ENCODE measurements around the gene ABTB1.

DNA sequence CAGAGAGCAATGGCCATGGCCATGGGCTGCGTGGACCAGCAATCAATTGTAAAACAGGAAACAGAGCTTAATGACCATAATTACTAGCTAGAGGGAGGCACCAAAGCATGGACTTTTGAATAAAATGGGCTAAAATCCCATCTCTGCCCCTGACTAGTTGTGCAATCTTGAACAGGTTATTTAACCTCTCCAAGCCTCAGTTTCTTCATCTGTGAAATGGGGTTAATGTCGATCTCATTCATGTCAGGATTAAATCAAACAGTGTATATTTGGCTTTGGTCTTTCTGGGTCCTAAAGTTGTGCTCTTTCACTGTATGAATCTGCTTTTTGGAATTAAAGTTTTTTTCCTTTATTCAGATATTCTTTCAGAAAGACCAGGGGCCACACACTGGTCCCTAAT lies 36.1 kb downstream of the ABTB1 start:
- TF ChIP-seq, protein P1, sequence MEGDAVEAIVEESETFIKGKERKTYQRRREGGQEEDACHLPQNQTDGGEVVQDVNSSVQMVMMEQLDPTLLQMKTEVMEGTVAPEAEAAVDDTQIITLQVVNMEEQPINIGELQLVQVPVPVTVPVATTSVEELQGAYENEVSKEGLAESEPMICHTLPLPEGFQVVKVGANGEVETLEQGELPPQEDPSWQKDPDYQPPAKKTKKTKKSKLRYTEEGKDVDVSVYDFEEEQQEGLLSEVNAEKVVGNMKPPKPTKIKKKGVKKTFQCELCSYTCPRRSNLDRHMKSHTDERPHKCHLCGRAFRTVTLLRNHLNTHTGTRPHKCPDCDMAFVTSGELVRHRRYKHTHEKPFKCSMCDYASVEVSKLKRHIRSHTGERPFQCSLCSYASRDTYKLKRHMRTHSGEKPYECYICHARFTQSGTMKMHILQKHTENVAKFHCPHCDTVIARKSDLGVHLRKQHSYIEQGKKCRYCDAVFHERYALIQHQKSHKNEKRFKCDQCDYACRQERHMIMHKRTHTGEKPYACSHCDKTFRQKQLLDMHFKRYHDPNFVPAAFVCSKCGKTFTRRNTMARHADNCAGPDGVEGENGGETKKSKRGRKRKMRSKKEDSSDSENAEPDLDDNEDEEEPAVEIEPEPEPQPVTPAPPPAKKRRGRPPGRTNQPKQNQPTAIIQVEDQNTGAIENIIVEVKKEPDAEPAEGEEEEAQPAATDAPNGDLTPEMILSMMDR (IDR thresholded peaks at IDR 0.05) = no peak
- no peak for TF ChIP-seq POLR2A (IDR thresholded peaks at IDR 0.05)
